NCI-H1436 (cell line): ENCODE measurements around the gene GTF2A1L.
"Not testable (repeated sequence)": the region's sequence is repeated elsewhere in the genome, so short reads cannot be mapped to it uniquely, and the experiment has no call there.

Experiments used
- DNase-seq: peaks from one replicate; lab custom pipeline; 2025; lab: John Stamatoyannopoulos, UW

The GTF2A1L gene

GRCh38 chr2:48613211-48613610 is 4.4 kb upstream of the GTF2A1L start:
- no peak for DNase-seq

GRCh38 chr2:48614581-48614980 is 3.1 kb upstream of the GTF2A1L start:
- not testable (repeated sequence) for DNase-seq

- no peak for DNase-seq
Observed at GRCh38 chr2:48619526-48619925, 1.9 kb downstream of the GTF2A1L start.

GRCh38 chr2:48620604-48621003 is 2.9 kb downstream of the GTF2A1L start:
- DNase-seq = no peak

- DNase-seq = not testable (repeated sequence)
Observed at GRCh38 chr2:48622691-48623090, 5.0 kb downstream of the GTF2A1L start.

- DNase-seq = no peak
Observed at GRCh38 chr2:48624696-48625095, 7.0 kb downstream of the GTF2A1L start.

- DNase-seq = no peak
Observed at GRCh38 chr2:48626047-48626446, 8.4 kb downstream of the GTF2A1L start.

GRCh38 chr2:48633143-48633542 is 15.5 kb downstream of the GTF2A1L start:
- no peak for DNase-seq

- DNase-seq = no peak
Observed at GRCh38 chr2:48635786-48636185, 18.1 kb downstream of the GTF2A1L start.

GRCh38 chr2:48638261-48638660 is 20.6 kb downstream of the GTF2A1L start:
- DNase-seq = no peak

- no peak for DNase-seq
Observed at GRCh38 chr2:48651158-48651790, 33.6 kb downstream of the GTF2A1L start.

GRCh38 chr2:48668992-48669391 is 51.3 kb downstream of the GTF2A1L start:
- no peak for DNase-seq

- DNase-seq = no peak
Observed at GRCh38 chr2:48673581-48673980, 55.9 kb downstream of the GTF2A1L start.

- no peak for DNase-seq
Observed at GRCh38 chr2:48674933-48675332, 57.3 kb downstream of the GTF2A1L start.

GRCh38 chr2:48677450-48677849 is 59.8 kb downstream of the GTF2A1L start:
- no peak for DNase-seq

GRCh38 chr2:48685126-48685525 is 67.5 kb downstream of the GTF2A1L start:
- DNase-seq = no peak

- no peak for DNase-seq
Observed at GRCh38 chr2:48691935-48692691, 74.5 kb downstream of the GTF2A1L start.

GRCh38 chr2:48693066-48693465 is 75.4 kb downstream of the GTF2A1L start:
- DNase-seq = no peak

GRCh38 chr2:48693645-48694044 is 76.0 kb downstream of the GTF2A1L start:
- DNase-seq = no peak

GRCh38 chr2:48694149-48694548 is 76.5 kb downstream of the GTF2A1L start:
- DNase-seq = no peak

GRCh38 chr2:48695991-48696390 is 78.3 kb downstream of the GTF2A1L start:
- DNase-seq = no peak

- DNase-seq = no peak
Observed at GRCh38 chr2:48696881-48697280, 79.2 kb downstream of the GTF2A1L start.

GRCh38 chr2:48699348-48699930 is 81.8 kb downstream of the GTF2A1L start:
- peak; percentile 39 for DNase-seq
